Loucy (cell line): ENCODE measurements around the gene PLXNB1.

ENCODE experiments used
- H2AFZ ChIP-seq: fragments of 200-600 bp; sonication (generic); 2 replicates; pipeline ENCODE4 v1.6.0; 2016; ENCODE audit warnings: antibody characterized with exemption, mild to moderate bottlenecking, low read length, moderate library complexity
- H3F3A ChIP-seq: fragments of 200-600 bp; 2 replicates; pipeline ENCODE4 v1.6.0; 2016; ENCODE audit warnings: antibody characterized with exemption, low read depth, mild to moderate bottlenecking
- H3K27me3 ChIP-seq: fragments of 200-600 bp; sonication (generic); 2 replicates; pipeline ENCODE4 v1.6.1; 2014; ENCODE audit warnings: low read length, mild to moderate bottlenecking; ENCODE audit not compliant: insufficient read depth, poor library complexity, severe bottlenecking
- H3K36me3 ChIP-seq: fragments of 200-600 bp; sonication (generic); 2 replicates; pipeline ENCODE4 v1.6.1; 2016; ENCODE audit warnings: low read length; ENCODE audit not compliant: insufficient read depth
- H3K4me1 ChIP-seq: fragments of 200-600 bp; sonication (generic); 2 replicates; pipeline ENCODE4 v1.5.1; 2014; ENCODE audit warnings: low read length, mild to moderate bottlenecking; ENCODE audit not compliant: insufficient read depth, poor library complexity, severe bottlenecking
- H3K4me2 ChIP-seq: fragments of 200-600 bp; sonication (generic); 2 replicates; pipeline ENCODE4 v1.6.0; 2014; ENCODE audit warnings: antibody characterized with exemption, low read length, low read depth, mild to moderate bottlenecking; ENCODE audit not compliant: poor library complexity, severe bottlenecking
- H3K4me3 ChIP-seq: fragments of 200-600 bp; sonication (generic); 2 replicates; pipeline ENCODE4 v1.5.1; 2014; ENCODE audit warnings: low read length, mild to moderate bottlenecking, mixed read lengths; ENCODE audit not compliant: poor library complexity, severe bottlenecking
- H3K79me2 ChIP-seq: fragments of 200-600 bp; sonication (generic); 2 replicates; pipeline ENCODE4 v1.6.1; 2014; ENCODE audit warnings: low read length; ENCODE audit not compliant: insufficient read depth
- H3K9ac ChIP-seq: fragments of 200-600 bp; sonication (generic); 2 replicates; pipeline ENCODE4 v1.6.0; 2014; ENCODE audit warnings: mild to moderate bottlenecking, low read depth, low read length, moderate library complexity; ENCODE audit not compliant: poor library complexity, severe bottlenecking
- H3K9me2 ChIP-seq: fragments of 200-600 bp; sonication (generic); replicated peaks from 2 replicates; pipeline ENCODE4 v1.6.1; 2016; ENCODE audit warnings: low read depth, low read length, mixed read lengths
- H3K9me3 ChIP-seq: fragments of 200-600 bp; sonication (generic); 2 replicates; pipeline ENCODE4 v1.6.1; 2014; ENCODE audit warnings: mild to moderate bottlenecking, antibody characterized with exemption, low read length, low read depth; ENCODE audit not compliant: insufficient read depth
- H4K20me1 ChIP-seq: fragments of 200-600 bp; sonication (generic); 2 replicates; pipeline ENCODE4 v1.6.0; 2014; ENCODE audit warnings: antibody characterized with exemption, low read length, mild to moderate bottlenecking; ENCODE audit not compliant: insufficient read depth, poor library complexity, severe bottlenecking
- CTCF ChIP-seq: fragments of 200-600 bp; sonication (generic); conservative IDR thresholded peaks from 2 replicates; pipeline ENCODE4 v1.5.1; 2014; ENCODE audit warnings: mild to moderate bottlenecking, antibody characterized with exemption, low read length
- EZH2phosphoT487 ChIP-seq: fragments of 200-600 bp; IDR thresholded peaks from 2 replicates; pipeline ENCODE4 v1.6.1; 2018; ENCODE audit warnings: antibody characterized with exemption, mild to moderate bottlenecking, moderate library complexity, borderline replicate concordance

PLXNB1 gene

GRCh38 chr3:48429960-48430707 lies at the start of gene PLXNB1:
PLXNB1 (minus strand) TSS chr3:48430086; CDS start chr3:48424611, 5,475 bp downstream.
- TF ChIP-seq EZH2phosphoT487 (no peak), CTCF (no peak)
- Histone ChIP-seq H3K4me1 (peaks cover 41% of the 10 kb centered on the region), H3K79me2 (peaks cover 48% of the 10 kb centered on the region), H2AFZ (peak within 1 kb of the TSS; percentile 62), H3K27me3 (no peaks in the 10 kb centered on the region), H3K4me2 (peak within 1 kb of the TSS; percentile 96), H3K9ac (peak within 1 kb of the TSS; percentile 82), H3K9me2 (no peaks in the 10 kb centered on the region), H3K36me3 (no peaks in the 10 kb centered on the region), H3F3A (no peaks in the 10 kb centered on the region), H3K9me3 (no peaks in the 10 kb centered on the region), H4K20me1 (peaks cover 18% of the 10 kb centered on the region), H3K4me3 (peak within 1 kb of the TSS; percentile 78)

- H3K4me2 ChIP-seq = peak overlapping the region; percentile 63
- no peaks in the 10 kb centered on the region for H3K27me3 ChIP-seq
- no peaks in the 10 kb centered on the region for H3F3A ChIP-seq
- H3K4me3 ChIP-seq = peak overlapping the region; percentile 60
- H2AFZ ChIP-seq = no peak overlapping the region
- H3K9me2 ChIP-seq = no peaks in the 10 kb centered on the region
- H3K4me1 ChIP-seq = peaks cover 18% of the 10 kb centered on the region
- no peaks in the 10 kb centered on the region for H3K9me3 ChIP-seq
- no peaks in the 10 kb centered on the region for H3K36me3 ChIP-seq
- H3K9ac ChIP-seq = peak overlapping the region; percentile 43
- H3K79me2 ChIP-seq = no peaks in the 10 kb centered on the region
- TF ChIP-seq EZH2phosphoT487 (no peak), CTCF (no peak)
- no peaks in the 10 kb centered on the region for H4K20me1 ChIP-seq
Measured at GRCh38 chr3:48478626-48479555, 49.0 kb upstream of the PLXNB1 start.

- Histone ChIP-seq H3K9me2 (no peaks in the 10 kb centered on the region), H2AFZ (no peak overlapping the region), H3F3A (no peaks in the 10 kb centered on the region), H3K4me2 (peak overlapping the region; percentile 63), H3K36me3 (no peaks in the 10 kb centered on the region), H3K4me1 (peaks cover 24% of the 10 kb centered on the region), H3K79me2 (no peaks in the 10 kb centered on the region), H3K4me3 (peak overlapping the region; percentile 60), H3K9me3 (no peaks in the 10 kb centered on the region), H3K27me3 (no peaks in the 10 kb centered on the region), H3K9ac (peak overlapping the region; percentile 43), H4K20me1 (no peaks in the 10 kb centered on the region)
- TF ChIP-seq EZH2phosphoT487 (no peak), CTCF (no peak)
Measured at GRCh38 chr3:48477959-48478520, 48.2 kb upstream of the PLXNB1 start.
